NCI-H226 (cell line): ENCODE measurements around the gene TECPR2.

Experiments
- DNase-seq: peaks from one replicate; pipeline ENCODE4 v3.0.0-alpha.2; 2015

The TECPR2 gene

DNA sequence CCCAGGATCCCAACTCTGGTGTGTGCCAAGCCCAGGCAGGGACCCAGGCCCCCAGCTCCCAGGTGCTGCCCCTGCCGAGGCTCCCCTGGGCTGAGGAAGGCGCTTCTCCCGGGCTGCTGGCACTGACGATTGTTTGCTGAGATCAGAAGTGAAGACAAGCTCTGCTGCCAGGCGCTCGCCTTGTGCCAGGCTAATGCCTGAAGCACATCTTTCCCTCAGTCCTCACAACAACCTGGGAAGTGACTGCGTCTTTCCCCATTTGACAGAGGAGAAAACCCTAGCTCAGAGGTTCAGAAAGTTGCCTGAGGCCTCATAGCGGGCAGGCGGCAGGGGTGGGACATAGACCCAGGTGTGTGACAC, 110.0 kb downstream of the TECPR2 start:
- no peak for DNase-seq

GRCh38 chr14:102473559-102473958, 110.8 kb downstream of the TECPR2 start:
- no peak for DNase-seq

DNA sequence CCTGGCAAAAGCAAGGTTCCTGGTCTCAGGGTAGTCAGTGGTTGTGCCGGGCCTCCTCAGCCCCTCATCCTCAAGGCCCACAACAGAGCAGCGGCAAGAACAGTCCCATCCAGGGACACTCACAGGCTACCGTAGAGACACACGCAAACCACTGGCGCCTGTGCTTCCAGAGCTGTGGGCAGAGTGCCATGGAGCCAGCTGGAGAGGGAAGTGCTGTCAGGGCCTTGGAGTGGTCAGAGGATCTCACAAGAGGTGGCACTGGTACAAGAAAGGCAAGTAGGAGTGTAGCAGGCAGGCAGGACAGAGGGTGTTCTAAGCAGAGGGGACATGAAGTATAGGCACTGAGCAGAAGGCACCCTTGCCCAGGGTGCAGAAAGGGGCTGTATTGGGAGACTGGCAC, 112.2 kb downstream of the TECPR2 start:
- no peak for DNase-seq

DNA sequence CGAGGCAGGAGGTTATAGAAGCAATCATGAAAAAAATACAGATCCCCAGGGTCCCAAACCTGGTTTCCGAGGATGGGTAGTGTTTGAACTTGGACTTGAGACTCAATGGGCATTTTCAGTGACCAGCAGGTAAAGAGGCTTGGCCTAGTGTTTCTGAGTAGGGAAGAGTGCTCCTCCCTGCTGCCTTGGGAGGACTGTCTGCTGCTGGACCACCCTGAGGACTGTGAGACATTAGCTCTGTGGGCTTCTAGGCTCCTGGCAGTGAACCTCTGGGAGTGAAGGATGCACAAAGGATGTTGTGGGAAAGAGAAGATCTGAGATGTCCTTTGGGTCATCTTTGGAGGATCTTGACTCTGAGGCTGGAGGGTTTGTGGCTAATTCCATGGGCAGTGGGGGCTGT, 116.4 kb downstream of the TECPR2 start:
- DNase-seq, result no peak

DNA sequence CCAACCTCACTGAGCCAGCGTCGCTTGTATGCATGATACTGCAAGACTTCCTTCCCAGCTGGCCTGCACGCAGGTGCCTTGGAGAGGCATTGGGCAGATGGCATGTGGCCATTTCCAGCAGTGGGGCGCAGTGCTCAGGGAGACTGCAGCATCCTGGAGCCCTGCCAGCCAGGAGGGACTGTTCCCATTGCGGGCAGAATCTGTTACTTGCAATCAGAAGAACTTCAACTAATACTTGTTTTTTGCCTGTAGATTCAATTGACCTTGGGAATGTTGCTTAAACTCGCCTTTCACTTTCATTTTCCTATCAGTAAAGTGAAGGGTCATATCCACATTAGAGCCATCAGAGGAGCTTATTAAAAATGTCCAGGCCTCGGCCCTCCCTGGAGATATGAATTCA, 117.0 kb downstream of the TECPR2 start:
- DNase-seq, result no peak

GRCh38 chr14:102481371-102481770, 118.6 kb downstream of the TECPR2 start:
- DNase-seq, result no peak

DNA sequence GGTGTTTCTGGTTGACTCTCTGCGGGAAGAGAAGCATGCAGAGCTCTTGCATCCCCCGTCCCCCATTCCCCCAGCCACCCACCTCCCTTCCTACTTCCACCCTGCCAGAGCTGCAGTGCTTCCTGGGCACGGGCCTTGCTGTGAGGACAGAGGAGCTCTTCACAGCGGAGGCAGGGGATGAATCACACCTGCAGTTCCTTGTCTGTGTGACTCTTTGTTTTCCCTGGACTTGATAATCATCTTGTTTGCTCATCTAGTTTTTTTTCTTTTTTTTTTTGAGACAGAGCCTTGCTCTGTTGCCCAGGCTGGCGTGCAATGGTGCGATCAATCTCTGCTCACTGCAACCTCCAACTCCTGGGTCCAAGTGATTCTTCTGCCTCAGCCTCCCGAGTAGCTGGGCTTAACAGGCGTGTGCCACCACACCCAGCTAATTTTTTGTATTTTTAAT, 119.1 kb downstream of the TECPR2 start:
- DNase-seq, result no peak

DNA sequence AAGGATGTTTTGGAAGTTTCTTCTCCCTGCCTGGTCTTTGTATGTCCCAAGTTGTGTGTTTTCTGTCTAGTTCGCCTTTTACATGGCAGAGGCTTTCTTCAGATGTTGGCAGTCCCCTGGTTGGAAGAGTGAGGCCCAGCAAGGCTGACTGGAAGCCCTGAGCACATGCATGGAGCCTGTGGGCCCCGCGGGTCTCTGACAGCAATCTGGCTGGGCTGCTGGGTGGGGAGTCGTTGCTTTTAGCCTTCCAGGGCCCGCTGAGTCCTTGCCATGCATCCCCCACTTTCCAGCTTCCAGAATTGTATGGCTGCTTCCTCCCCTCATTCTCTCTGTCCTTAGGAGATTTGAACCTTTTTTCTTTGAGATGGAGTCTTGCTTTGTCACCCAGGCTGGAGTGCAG, 121.6 kb downstream of the TECPR2 start:
- DNase-seq, result no peak

DNA sequence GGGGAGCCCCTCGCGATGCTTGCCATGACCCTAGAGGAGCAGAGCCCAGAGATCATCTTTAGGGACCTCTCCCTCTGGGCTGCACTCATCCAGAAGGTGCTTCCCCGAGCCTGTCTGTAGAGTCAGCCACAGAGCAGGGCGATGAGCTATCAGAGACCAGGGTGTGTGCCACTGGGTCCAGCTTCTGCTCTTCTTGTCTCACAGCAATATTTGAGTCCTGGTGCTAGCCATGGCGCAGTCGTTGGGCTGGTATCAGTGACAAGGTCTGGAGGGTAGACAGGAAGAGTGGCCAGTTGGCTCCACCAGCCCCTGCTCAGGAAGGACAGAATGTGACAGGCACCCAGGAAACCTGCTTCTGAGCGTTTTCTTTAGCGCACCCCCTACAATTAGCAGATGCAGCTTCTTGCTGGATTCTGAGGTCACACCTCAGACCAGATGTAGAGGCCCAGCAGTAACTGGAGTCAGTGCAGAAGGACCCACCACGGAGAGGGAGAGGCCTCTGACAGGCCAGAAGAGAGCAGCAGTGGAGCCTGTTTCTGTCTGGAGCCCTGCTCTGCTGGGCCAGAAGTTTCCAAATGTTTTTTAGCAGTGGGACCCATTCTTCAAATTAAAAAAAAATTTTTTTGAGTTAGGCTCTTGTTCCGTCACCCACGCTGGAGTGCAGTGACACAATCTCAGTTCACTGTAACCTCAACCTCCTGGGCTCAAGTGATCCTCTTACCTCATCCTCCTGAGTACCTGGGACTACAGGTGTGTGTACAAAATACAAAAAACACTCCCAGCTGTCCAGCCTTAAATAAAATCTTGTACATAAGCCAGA, 123.2 kb downstream of the TECPR2 start:
- DNase-seq, result no peak

DNA sequence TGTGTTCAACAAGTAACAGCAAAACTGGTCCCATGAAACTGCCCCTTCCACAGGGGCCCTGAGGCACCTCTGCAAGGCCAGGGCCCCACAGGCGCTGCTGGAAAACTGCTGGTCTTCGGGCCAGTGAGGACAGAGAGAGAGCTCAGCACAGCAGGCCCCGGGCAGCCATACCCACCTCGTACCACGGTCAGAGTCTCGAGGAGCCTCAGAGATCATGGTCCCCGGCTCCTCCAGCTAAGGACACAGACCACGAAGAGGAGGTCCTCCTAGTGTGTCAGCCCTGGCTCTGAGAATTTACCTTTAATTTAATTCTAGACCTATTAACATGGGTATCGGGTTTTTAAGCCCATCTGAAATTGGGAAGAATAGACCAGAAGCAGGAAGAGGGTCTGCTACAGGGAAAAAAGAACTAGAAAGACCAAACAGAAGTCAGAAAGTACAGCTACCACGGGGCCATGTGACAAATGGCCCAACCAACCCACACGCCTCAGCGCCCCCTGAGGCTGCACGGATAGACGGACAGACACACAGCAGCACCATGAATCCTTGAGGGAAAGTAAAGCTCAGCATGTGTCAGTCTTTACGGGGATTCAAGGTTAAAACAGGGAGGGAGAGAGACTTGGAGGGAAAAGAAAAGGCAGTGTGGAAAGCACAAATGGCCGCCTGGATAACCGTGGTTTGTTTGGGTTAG, 123.9 kb downstream of the TECPR2 start:
- no peak for DNase-seq

GRCh38 chr14:102487204-102487577, 124.5 kb downstream of the TECPR2 start:
- no peak for DNase-seq

- DNase-seq, result no peak
Measured at GRCh38 chr14:102490456-102490855, 127.7 kb downstream of the TECPR2 start.

GRCh38 chr14:102491366-102491765, 128.6 kb downstream of the TECPR2 start:
- no peak for DNase-seq

DNA sequence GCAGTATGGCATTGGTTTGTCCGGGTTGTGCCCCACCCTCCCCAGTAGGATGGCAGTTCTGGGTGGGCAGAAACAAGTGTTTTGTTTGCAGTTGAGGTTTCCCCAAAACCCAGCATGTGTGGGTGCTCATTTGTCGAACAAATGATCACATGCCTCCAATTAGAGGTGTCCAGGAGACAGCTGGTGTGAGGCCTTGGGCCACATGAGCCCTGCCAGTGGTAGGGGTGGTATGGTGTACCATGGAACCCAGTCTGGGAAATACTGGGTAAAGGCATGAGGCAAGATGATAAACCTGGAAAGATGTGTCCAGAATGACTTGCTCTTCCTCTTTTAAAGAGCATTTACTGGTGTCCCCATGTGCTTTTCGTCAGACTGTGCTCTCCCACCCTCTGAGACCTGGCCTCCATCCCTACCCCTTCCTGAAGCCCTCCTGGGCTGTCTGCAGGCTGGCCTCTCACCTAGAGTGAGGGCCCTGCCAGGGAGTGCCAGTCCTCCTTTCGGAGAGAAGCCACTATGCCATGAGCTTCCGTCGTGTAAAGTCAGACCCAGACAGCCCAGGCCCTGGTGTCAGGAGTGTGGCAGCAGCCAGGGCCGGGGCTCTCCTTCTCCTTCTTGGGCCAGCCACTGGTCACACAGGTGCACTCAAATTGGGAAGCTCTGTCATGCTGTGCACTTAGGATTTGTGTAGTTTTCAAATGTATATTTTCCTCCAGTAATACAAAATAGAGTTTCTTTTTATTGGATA, 129.2 kb downstream of the TECPR2 start:
- no peak for DNase-seq

- no peak for DNase-seq
Measured at GRCh38 chr14:102492531-102492910, 129.8 kb downstream of the TECPR2 start.

GRCh38 chr14:102493096-102493495, 130.4 kb downstream of the TECPR2 start:
- DNase-seq, result no peak

DNA sequence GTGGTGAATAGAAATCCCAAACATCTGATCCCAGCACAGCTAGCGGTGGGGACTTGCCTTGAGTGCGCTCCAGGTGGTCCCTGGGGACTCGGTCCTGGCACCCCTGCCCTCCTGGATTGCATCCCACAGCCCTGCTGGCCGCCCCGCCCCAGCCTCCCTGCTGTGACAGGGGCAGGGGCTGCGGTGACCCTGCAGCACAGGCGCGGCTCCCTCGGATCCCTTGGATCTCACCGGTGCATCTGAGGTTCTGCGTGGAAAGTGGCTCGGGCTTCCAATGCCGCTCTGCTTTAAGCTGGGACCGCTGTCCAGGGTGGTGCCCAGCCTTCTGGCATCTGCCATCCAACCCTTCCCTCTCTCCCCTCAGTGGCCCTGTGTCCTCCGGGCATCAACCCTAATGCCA, 130.8 kb downstream of the TECPR2 start:
- no peak for DNase-seq

- DNase-seq, result no peak
Measured at GRCh38 chr14:102495491-102496330, 133.0 kb downstream of the TECPR2 start.

- no peak for DNase-seq
Measured at GRCh38 chr14:102496331-102496691, 133.6 kb downstream of the TECPR2 start.

- no peak for DNase-seq
Measured at GRCh38 chr14:102496958-102497744, 134.4 kb downstream of the TECPR2 start.

DNA sequence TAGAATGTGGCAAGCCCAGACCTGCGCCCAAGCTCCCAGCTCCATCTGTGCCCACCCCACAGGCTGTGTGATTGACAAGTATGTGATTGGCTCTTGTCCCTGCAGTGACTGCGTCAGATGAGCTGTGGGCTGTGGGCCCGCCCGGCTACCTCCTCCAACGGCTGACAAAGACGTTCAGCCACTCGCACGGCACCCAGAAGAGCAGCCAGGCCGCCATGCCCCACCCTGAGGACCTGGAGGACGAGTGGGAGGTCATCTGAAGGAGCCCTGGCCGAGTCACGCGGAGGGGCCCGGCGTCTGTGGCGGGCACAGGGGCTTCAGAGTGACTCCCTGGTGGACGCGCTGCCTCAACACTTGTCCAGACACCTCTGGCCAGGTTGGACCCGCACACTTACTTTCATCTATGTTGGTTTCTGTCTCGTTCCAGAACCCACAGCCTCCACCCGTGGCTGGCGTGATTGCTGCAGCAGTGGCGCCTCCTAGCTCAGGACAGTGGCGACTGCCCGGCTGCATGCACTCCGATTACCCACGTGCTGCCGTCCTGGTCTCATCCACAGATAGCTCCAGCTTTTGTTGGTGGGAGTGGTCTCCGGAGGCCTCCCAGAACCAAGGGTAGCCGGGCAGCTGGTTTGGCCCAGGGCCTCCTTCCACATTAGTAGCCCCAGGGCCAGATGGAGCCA, 135.4 kb downstream of the TECPR2 start:
- no peak for DNase-seq
